GM21825 (cell line): ENCODE measurements around the gene C3orf20.

ENCODE experiments used
- ATAC-seq: cut with Tn5 transposase; IDR thresholded peaks from one replicate; pipeline ENCODE4 v1.9.1; 2021; ENCODE audit warnings: mild to moderate bottlenecking, moderate library complexity; ENCODE audit not compliant: unreplicated experiment

The C3orf20 gene

DNA sequence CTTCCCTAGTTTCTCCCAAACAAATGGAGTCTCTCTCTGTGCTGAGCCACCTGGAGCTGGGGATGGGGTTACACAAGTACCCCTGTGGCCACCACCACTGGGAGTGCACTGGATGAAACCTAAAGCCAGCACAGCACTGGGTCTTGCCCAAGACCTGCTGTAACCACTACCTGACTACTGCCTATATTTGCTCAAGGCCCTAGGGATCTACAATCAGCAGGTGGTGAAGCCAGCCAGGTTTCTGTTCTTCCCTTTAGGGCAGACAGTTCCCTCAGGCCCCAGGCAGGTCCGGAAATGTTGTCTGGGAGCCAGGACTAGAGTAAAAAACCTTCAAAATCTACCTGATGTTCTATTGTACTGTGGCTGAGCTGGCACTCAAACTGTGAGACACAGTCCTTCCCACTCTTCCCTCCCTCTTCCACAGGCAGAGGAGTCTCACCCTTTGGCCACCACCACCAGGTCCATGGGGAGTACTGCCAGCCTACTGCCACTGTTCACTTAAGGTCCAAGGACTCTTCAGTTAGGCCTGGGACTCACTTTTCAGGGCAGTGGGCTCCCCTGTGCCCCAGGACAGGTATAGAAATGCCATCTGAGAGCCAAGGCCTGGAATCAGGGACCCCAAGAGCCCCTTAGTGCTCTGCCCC lies 23.8 kb downstream of the C3orf20 start:
- ATAC-seq: no peak

DNA sequence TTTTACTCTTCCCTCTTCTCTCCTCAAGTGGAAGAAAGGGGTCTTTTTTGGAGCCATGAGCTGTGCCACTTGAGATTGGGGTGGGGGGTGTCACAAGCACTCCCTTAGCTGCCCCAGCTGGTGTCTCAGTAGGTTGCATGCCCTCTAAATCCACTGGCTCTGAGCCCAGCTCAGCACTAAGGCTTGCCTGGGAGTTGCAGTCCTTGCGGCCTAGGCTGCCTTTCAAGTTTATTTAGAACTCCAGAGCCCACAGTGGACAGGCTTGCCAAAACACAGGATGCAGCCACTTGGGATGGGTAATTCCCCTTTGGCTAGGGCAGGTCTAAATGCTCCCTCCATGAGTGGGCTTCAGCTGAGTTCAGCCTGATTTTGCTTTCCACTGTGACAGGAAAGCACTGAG lies 24.7 kb downstream of the C3orf20 start:
- no peak for ATAC-seq

DNA sequence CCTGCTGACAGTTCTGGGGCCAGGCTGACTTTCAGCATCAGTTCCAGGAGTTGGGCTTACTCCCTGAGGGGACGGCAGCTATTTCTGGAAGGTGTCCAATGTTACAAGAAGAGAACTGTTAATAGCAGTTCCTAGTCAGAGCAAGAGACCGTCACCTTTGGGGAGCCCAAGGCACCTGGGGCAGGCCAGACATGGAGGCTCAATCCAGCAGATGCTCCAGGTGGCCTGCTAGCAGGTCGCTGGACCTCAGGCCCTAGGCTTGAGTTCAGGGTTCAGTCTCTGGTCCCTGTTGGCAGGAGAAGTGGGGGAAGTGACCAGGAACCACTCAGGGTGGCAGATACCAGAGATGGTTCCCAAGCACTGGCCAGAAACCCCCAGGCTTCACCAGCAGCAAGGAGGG lies 25.9 kb downstream of the C3orf20 start:
- no peak for ATAC-seq

DNA sequence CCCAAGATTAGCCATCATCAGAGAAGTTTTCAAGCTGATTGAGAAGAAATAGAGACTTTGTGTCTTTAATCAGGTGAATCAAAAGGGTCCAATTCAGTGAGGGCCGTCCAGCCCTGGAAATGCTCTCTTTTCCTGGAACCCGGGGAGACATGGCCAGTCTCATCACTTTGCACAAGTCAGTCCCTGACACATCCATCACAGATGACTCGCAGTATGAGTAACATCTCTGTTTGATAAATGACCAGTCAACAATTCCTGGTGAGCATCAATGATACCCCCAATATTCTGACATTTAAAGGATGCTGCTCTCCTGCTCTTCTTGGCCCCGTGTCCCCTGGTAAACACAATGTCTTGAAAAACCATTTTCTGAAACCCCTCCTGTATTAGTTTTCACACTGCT lies 26.7 kb downstream of the C3orf20 start:
- no peak for ATAC-seq

DNA sequence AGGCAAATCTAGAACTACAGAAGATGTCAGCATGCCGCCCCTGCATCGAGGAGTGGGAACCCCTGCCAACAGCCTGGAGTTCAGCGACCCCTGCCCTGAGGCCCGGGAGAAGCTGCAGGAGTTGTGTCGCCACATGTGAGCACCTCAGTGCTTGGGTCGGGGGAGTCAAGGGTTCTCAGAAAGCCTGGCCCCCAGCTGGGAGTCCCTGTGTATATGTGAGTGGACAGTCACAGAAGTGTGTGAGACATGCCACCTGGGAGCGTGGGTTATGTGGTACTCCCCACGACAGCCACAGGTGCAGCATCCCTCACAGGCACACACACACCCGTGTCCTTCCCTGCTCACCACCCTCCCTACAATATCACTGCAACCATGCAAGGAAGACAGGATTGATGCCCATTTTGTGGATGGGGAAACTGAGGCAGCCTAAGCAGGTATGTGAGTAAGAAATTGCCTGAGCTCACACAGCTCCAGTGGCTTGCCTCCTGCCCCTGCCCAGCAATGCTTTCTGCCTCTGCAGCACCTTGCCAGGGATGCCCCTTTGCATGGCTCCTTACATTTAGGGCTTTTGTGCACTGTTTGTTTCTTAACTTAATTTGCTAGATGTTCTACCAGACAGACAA lies 28.3 kb downstream of the C3orf20 start:
- no peak for ATAC-seq

DNA sequence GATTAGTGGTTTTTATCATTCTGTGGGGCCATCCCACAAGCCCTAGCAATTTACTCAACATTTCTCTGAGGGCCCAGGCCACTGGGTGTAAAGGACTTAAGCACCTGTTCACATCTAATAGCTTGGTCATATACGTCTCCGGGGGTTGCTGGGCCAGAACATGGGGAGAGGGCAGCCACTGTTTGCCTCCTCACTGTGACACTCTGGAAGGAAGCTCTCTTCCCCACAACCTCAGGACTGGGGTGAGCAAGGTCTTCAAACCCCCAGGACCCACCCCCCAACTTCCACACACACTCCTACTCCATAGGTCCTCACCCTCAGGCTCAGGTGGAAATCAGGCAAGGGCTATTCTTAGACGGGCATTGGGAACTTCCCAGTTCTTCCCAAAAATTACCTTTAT lies 28.9 kb downstream of the C3orf20 start:
- no peak for ATAC-seq

DNA sequence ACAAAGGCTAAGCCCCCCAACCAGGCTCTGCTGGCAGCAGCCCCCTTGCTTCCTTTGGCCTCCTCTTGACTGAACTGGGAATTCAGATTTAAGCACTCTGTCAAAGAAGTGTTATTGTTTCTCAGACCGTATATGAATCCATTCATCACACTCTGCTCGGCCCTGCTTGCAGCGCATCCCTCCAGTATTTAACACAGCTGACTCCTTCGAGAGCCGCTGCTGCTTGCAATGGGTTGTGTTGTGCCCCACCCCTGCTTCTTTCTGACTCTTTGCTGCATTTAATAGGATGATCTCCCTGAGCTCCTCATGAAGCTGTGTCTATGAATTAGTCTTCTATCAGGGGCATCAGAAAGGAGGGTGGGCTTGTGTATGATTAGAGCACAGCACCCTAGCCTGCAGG lies 31.2 kb downstream of the C3orf20 start:
- ATAC-seq: no peak

DNA sequence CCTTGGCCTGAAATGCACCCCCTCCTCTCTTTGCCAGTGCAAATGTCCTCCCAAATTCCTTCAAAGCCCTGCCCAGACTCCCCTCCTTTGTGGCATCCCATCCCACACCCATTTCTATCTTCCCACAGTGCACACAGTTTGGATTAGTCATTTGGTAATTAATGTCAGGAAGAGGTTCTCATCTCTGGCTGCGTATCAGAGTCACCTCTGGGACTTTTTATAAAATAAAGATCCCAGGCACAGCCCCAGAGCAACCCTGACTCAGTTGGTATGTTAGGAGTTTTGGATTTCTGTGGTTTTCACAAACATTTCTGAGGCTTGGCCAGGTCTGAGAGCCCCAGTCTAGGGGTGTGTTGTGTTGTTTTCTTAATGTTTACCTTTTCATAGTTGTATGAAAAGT lies 41.6 kb downstream of the C3orf20 start:
- no peak for ATAC-seq

DNA sequence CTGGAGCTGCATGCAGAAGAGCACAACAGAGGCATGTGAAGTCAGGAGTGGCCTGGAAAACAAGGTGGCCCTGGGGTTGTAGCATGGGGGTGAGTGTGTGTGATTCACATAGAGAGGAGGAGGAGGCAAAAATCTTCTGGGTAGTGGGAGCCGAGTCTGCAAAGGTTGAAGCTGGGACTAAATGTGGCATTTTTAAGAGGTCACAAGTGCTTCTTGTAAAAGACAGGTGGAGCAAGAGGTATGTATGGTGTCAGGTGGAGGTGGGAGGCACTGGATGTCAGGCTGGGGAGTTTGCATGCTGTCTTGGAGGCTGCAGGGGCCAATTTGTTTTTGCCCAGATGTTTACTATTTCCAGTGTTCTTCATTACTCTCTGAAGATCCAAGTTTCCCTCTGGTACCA lies 42.4 kb downstream of the C3orf20 start:
- ATAC-seq: no peak

DNA sequence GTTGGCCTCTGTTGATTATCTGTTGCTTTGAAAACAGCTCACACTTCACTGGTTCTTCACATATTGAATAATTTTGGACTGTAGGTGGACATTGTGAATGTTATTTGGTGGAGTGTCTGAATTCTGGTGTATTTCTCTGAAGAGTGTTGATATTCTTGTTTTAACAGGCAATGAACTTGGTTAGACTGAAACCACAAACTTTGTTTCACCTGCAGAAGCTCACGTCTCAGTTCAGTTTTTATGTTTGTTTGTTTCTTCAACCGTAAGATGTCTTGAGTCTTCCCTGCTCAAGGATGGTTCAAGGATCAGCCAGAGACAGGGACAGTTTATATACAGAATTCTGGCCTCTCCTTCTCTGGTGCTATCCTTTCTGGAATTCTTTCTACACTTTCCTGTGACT lies 43.6 kb downstream of the C3orf20 start:
- ATAC-seq: peak; percentile 52

DNA sequence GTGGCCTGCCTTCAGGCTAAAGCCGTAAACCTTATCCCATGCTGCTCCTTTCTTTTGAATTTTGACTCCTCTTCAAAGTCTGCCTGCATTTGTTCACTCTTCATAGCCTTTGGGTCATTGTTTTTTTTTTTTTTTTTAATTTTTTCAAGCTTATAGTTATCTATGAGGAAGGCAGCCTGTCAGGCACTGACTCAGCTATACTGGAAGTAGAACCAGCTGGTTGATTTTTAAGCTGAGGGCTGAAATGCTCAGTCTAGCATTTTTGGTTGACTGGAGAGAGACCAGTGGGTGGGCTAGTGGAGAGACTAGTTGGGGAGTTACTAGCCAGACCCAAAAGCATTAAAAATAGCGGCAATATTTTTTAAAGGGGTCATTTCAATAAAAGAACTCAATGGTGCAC lies 44.1 kb downstream of the C3orf20 start:
- ATAC-seq: no peak

DNA sequence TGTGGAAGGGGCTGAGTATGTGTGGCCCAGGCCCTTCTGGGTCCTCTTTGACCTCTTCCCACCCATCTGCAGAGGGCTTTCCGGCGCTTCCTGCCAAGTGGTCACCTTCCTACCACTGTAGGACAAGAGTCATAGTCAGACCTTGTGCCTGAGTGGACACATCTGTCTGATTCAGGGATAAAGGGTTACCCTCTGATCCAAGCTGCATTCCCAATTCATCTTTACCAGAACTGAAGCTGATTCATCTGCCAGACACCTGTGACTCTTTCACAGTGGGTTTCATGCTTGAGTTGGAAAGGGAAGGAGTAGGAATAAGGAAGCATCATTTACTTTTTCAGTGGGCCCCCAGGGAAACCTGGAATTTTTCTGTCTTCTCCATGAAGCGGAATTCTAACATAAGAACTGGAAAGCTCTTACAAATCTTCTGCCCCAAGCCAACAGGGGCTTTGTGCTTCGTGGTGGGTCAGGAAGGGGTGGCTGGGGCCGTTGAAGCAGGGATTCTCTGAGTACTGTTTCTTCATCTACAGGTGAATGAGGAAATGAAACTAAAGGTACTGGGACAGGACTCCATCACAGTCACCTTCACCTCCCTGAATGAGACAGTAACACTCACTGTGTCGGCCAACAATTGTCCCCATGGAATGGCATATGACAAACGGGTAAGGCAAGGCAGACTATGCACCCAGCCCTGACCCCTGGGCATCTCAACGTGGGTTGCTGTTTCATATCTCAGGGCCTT lies 46.4 kb downstream of the C3orf20 start:
- ATAC-seq: no peak

DNA sequence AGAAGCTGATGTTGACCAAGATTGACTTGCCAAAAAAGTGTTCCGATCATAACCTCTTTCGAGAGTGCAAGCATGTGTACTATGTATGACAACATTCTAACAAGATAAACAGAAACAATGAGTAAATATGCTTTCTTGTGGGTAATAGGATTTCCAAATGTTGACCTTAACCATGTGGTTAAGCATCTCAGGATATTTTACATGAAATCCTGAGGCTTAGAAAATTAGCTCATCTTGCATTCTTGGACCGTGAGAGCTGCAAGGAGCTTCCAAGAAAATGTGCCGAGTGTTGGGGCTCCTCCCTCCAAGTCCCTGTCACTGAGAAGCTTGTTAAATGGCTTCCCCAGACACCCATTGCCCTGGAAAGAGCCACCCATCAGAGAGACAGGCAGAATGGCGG lies 50.1 kb downstream of the C3orf20 start:
- ATAC-seq: no peak

DNA sequence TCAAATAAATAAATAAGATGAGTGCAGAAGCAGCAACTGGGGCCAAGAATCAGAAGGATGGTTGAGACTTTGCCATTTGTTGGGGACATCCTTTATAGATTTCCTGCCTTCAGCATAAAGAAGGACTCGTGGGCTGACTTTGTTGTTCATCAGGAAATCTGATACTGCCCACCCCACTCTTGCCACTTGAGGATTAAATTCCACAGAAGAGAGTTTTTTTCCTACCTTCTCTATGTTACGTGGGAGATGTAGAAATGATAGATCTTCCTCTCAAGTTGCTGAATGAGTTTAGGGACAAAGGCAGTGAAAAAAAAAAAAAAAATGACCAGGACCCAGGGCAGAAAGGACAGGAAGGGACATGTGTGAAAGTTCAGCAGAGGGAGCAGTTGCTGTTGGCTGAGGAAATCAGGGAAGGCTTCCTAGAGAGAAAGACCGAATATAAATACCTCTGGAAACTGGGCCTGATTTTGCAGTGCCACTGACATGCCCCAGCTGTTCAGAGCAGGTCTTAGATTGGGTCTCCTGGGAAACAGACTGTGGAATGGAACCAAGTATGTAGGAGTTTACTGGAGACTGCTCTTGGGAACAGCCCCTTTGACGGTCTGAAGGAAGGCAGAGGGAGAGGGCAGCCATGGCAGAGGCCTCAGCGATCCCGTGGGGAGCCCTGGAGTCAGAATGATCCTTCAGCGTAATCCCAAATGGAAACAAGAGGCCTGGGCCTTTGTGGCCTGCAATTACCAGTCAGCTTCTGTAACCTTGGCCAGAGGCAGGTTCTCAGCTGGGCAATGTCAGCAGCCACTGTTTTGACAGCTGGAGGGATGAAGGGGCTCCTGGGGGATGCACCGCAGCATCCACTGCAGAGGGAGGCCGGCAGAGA lies 50.9 kb downstream of the C3orf20 start:
- no peak for ATAC-seq

DNA sequence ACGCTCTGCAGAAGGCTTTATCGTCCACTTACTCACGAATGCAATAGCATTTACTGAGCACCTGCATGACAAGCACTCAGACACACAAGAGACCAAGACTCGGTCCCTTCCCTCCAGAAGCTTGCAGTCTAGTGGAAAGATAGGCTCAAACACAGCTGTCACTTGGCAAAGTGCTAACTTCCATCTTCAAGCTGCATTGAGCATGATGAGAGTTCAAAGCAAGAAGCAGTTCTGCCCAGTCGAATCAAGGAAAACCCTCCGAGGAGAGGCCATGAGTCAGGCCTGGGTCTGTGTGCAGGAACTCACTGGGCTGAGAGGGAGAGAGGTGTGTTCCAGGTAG lies 51.5 kb downstream of the C3orf20 start:
- ATAC-seq: no peak

DNA sequence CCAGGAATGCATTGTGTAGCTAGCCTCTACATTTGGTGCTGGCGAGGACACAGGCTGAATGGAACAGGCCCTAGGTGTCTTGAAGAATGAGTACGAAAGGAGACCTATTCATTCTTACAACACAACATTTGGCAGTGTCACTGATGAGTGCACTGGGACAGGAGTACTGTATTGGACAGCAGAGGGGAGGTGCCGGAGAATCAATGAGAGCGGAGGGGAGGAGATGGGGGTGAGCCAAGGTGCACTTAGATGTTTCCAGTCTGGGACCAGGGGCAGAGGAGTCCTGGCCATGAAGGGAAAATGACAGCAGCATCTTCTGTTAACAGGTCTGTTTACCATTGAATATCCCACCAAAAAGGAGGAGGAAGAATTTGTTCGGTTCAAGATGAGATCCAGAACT lies 53.2 kb downstream of the C3orf20 start:
- ATAC-seq: no peak

DNA sequence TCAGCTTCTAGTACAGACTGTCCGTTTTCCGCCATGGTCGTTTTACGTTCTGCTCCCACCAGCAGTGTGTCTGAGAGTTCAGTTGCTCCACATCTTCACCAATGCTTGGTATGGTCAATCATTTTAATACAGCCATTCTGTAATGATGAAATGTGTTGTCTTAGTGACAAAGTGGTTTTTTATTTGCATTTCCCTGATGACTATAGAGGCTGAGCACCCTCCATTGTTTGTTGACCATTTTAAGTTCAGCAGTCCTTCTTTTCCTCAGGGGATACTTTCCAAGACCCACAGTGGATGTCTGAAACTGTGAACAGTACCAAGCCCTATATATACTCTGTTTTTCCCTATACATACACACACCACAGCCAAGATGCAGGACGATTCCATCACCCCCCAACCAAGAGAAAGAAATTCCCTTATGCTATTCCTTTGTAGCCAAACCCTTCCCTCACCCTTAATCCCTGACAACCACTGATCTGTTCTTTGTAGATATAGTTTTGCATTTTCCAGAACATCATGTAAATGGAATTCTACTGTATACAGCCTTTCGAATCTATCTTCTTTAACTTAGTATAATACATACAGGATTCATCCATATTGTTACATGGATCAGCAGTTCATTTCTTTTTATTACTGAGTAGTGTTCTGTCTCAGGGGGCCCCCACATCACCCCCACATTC lies 55.9 kb downstream of the C3orf20 start:
- ATAC-seq: no peak

DNA sequence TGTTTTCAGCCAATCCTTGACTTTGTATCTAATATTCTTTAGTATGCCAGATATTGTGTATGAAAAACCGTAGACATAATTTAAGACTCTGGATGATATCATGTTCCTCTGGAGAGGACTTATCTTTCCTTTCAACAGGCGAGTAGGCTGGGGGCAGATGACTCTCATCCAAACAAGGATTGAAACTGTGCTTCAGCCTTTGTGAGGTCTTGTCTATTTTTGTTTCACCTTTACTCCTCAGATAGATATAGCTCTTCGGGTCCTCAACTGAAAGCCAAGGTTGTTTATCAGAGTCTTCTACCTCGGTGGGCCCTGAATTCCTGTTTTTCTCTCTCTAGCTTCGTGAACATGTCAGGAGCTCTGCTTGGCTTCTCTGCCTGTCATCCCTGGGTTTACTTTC lies 66.0 kb downstream of the C3orf20 start:
- ATAC-seq: no peak

DNA sequence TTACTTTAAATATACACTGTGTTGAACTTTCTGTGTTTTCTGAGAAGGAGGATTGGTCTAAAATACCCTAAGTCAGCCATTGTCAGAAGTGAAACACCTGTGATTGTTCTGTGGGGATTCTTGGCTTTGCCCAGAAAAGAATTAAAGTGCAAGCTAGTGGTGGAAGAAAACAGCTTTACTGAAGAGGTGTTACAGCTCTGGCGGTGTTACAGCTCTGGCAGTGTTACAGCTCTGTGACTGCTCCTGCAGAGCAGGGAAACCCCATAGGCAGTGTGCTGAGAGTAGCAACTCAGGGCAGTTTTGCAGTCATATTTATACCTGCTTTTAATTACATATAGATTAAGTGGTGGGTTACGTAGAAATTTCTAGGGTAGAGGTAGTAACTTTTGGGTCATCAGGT lies 66.6 kb downstream of the C3orf20 start:
- ATAC-seq: no peak

DNA sequence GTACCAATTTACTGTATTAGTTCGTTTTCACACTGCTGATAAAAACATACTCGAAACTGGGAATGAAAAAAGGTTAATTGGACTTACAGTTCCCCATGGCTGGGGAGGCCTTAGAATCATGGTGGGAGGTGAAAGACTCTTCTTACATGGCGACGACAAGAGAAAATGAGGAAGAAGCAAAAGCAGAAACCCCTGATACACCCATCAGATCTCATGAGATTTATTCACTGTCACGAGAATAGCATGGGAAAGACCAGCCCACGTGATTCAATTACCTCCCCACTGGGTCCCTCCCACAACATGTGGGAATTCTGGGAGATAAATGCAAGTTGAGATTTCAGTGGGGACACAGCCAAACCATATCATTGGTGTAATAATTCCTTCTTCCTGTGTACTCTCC lies 69.6 kb downstream of the C3orf20 start:
- ATAC-seq: no peak

DNA sequence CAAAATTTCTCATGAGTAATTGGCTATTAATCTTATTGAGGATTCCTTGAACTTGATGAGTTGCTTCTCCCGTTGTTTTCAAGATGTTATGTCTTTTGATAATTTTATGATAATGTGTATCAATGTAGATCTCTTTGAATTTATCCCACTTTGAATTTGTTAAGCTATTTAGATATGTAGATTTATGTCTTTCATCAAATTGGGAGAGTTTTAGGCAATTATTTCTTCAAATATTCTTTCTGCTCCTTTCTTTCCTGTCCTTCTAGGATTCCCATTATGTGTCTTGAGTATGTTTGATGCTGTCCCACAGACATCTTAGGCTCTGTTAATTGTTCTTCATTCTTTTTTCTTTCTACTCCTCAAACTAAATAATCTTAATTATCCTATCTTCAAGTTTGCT lies 75.7 kb downstream of the C3orf20 start:
- no peak for ATAC-seq
